GM18526 (cell line): ENCODE data around the gene BRINP1.

Experiments used
- POLR2A ChIP-seq: IDR thresholded peaks from 3 replicates; pipeline ENCODE4 v1.6.1; 2011; ENCODE audit not compliant: insufficient read length; ENCODE audit errors: extremely low read depth

BRINP1 gene

DNA sequence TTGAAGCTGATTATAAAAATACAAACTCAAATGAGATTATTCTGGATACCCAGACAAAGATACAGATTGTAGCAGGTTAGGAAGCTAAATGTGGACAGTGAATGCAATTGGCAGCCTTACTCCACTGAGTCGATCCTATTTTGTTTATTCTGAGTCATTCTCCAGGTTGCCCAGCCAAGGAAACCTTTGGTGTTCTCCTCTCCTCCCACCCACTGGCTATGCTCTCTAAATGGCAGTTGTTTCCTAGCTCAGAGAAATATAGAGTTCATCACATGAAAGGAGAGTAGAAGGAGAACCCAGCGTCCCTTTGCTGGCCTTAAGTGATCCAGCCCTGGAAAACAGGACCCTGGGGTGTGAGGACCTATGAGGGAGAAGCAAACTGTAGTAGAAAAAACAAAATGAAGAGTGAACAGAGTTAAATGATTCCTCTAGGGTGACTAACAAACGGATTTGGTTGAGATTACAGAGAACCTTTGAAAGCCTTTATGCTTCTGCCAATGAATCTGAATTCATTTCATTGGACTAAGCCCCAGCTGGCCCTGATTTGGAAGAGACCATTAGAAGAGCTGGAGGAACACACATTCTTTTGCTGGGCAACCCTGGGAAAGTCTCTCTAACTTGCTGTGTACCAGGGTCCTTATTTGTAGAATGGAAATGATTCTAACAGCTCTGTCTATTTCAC is 95.1 kb downstream of the BRINP1 start:
- no peak for TF ChIP-seq POLR2A

DNA sequence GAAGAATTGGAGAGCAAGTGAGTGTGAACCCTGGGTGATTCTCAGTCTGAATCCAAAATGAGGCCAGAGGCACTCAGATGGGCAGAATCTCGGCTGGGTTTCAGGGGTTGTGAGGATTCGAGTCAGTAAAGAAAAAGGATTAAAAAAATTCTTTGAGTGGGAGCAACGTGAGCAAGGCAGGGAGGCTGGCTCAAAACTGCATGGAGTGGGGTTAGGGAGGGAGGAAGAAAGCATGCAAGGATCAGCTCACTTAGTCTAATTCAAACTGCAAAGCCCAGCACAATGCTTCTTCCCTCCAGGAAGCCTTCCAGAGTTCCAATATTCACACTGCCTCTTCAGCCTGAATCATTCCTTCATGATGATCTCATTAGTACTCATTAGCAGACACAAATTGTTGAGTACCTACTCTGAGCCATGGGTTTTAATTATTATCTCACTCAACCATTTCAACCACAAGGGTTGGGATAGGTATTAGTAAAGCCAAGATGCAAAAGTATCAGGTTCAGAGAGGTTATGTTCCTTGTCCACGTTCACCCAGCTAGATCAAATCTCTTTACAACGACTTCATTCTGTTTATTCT is 95.8 kb downstream of the BRINP1 start:
- no peak for TF ChIP-seq POLR2A

DNA sequence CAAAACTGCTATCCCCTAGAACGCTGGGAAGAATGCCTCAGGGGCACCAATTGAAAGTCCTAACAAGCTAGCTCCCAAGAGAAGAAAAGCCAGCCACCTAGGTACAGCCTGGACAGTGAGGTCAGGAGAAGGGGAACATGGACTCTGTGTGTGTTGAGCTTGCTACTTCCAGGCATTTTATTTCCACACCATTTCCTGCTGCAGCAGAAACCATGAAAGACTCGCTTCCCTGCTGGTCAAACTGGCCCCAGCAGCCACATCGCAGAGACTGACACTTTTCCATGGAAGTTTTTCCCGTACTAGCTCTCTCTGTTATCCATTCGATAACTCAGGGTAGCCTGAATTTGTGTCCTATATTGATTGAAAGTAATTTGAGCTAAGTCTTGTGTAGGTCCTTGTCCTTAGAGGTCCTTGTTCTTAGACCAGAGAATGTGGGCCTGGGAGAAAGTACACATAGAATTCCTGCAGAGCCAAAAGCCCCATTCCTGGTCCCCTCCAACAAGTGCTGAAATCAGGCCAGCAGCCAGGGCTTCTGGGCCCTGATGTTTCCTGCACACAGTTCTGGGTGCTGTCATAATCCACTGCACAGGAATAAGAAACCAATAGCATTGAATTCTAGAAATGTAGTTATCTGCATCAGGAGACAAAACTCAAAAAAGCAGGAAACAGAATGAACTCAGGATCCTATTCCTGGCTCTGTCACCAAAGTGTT is 96.6 kb downstream of the BRINP1 start:
- no peak for TF ChIP-seq POLR2A

DNA sequence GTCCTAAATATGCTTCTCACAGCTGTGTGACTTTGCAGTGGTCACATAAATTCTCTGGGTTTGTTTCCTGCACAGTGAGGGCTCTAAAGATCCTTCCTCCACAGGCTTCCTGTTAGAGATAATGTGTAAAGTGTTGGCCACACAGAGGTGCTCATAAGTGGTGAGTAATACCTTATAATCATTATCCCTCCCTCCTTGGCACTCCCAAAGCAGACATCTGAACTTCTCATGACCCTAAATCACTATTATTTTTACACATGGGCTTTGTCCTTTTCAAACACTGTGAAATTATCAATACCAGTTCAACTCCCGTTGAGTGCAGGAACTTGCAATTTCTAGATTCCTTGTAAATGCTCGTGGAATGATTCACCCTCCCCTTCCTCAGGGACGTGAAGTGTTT is 100.2 kb downstream of the BRINP1 start:
- no peak for TF ChIP-seq POLR2A

DNA sequence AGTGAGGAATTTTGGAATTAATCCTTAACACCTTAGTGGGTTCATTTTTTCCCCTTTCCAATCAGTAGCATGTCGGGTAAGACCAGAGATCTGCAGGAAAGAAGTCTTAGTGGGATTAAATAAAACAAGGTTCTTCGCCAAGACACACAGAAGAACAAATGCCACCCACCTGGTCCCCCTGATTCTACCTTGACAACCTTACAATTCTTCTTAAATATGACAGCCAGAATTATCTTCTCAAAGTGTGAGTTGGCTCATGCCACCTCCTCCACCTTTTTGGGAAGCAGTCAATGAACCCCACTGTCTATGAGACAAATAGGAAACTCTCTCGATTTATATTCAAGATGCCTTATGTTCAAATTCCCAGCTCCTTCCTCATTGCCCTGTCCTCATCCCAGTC is 105.1 kb downstream of the BRINP1 start:
- TF ChIP-seq POLR2A: no peak

DNA sequence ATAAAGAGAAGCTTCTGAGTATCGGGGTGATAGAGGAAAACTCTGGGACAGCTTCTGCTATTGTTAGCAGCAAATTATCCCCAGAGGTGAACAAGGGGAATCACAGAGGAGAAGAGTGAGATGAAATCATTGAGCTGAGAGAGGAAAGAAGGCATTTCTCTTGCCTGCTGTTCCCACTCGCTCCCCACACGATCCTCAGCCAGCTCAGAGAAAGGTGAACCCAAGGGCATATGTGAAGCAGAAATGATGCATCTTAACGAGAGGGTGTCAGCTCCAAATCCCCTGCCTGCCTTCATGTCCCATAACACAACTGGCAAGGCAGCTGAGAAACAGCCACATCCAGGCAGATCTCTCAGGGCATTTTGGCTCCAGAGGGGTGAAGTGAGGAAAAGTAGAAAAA is 111.6 kb downstream of the BRINP1 start:
- TF ChIP-seq POLR2A: no peak

DNA sequence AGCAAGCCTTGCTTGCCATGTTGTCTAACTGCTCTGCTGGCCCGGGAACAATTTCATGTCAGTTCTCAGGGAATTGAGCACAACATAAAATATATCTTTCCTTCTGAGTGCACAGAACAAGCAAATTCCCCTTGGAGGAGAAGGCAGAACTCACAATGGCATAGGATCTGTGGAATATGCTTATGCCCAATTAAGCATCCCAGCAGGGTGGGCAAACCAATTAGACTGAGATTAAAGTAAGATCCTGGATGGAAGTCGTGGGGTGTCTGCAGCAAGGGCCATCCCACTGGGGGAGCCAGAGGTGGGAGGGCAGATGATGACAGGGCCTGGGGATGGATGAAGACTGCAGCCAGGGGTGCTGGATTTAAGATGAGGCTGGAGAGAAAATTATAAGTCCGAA is 114.1 kb downstream of the BRINP1 start:
- no peak for TF ChIP-seq POLR2A

DNA sequence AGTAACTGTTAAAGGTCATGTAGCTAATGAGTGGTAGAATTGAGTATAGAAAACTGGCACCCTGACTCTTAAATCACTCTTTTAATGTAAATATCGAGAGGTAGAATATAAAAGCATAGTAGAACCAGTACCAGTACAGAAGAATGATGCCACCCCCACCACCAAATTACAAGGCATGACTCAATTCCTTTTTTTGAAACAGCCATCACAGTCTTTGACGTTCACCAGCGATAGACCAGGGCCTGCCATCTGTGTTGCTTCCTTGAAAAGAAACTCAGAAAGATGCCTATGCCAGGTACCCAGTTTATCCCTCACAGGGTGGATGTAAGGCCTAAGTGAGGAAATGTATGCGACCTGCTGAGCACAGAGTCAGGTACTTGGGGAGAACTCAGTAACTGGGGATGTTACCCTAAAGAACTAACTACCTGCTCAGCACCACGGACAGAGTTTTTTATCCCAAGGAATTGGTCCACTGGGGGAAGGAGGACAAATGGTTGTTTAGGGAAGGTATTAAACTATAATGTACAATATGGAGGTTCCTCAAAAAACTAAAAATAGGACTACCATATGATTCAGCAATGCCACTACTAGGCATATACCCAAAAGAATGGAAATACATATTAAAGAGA is 116.5 kb downstream of the BRINP1 start:
- TF ChIP-seq POLR2A: no peak

DNA sequence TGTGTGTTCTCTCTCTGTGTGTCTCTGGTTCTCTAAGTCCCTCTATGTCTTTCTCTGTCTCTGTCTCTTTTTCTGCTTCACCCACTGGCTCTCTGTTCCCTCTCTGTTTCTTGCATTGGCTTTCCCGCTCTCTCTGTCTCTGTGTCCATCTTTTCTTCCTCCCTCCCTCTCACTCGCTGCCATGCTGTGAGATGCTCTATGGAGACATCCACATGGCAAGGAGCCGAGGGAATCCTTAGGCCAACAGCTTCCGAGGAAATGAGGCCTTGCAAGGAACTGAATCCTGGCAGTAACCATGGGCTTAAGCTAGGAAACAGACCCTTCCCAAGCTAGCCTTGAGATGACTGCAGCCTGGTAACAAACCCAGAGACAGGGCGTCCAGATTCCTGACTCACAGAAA is 117.3 kb downstream of the BRINP1 start:
- TF ChIP-seq POLR2A: no peak

DNA sequence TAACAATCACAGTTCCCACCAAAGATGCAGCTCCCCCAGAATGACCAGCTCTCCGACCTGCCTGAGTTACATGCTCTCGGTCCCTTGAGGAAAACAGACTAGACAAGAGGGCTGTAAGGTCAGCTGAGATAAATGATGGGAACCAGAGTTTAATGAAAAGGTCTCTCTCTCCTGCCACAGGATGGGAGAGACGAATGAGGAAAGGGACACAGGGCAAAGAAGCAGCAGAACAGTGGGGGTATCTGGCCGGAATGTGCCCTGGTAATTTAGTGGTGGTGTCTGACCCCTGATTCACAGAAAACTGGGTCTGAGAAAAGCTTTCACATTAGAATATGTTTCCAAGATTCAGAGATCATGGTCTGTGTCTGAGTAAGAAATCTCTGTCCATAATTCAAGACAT is 118.5 kb downstream of the BRINP1 start:
- TF ChIP-seq POLR2A: no peak

DNA sequence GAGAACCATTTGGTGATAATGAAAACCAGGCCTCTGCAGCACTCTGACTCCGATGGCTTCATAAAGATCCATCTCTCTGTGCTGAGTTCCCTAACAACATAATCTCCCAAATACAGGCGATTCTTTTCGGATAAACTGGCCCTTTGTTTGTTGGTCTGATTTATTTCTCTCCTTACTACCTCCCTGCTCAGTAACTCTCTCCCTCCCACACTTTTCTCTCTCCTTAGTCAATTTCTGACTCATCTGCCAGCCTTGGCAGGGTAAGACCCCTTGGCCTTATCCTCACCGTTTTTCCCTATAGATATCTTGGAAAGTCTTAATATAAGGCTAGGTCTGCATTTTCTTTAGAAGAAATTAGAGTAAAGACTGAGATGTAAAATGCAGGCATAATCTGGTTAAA is 128.7 kb downstream of the BRINP1 start:
- no peak for TF ChIP-seq POLR2A

DNA sequence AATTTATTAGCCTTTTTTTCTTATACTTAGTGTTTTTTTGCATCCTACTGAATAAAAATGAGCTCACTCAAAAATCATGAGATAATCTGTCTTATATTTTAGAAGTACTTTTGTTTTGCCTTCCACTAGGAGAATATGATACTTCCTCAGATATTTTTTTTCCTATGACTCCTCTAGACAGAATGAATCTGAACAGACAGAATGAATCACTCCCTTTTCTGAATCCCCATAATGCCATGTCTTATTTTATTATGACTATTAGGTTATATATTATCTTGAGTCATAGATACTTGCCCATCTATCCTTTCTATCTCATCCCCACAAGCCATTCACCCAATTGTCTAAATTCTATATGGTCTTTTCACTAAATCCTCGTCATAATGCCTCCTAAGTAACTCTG is 134.6 kb downstream of the BRINP1 start:
- no peak for TF ChIP-seq POLR2A

DNA sequence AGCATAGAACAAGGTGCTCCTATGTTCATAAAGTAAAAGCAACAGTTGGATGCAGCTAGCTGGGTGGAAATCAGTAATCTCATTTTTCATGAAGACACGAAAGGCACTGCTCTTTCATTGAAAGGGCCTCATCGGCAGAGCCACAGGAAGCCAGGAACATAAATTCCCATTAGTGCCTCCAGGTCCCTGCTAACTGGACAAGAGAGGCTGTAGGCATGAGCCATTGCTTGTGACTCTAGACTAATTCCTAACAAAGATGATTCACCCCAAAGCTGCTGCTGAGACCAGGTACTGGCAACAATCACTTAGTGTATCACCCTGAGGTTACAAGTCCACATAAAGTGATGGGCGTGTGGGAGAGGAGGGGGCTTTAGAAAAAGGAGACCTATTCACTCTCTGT is 141.8 kb downstream of the BRINP1 start:
- no peak for TF ChIP-seq POLR2A

DNA sequence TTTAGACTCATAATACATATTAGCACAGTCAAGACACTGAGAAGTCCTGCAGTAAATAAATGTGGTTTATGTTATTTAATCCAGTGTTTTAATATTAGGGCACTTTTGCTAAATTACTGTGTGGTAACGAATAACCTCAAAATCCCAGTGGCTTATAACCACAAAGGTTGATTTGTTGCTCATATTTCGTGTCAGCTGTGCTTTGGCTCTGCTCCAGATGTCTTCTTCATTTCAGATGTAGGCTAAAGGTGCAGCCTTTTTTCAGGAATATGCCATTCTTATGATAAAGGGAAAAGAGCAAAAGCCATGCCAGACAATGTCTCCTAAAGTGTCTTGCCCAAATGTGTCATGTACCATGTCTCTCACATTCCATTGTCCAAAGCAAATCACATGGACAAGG is 144.8 kb downstream of the BRINP1 start:
- TF ChIP-seq POLR2A: no peak

DNA sequence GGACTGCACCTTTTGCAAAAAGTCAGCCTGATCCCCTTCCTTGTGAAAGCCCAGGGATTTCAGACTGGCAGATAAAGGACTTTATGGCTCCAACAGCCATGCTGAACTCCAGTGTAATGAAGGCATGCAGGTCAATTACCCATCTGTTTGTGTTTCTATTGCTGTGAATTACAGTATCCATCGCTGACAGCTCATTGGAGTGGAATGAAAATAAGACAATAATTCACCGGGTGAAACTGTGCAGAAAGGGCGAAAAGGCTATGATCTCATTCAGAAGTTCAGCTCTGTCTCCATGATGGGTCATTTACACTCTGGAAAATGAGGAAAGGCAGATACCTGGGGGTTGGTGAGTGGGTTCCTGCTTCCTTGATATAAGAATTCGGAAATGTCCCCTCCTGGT is 148.0 kb downstream of the BRINP1 start:
- TF ChIP-seq POLR2A: no peak

DNA sequence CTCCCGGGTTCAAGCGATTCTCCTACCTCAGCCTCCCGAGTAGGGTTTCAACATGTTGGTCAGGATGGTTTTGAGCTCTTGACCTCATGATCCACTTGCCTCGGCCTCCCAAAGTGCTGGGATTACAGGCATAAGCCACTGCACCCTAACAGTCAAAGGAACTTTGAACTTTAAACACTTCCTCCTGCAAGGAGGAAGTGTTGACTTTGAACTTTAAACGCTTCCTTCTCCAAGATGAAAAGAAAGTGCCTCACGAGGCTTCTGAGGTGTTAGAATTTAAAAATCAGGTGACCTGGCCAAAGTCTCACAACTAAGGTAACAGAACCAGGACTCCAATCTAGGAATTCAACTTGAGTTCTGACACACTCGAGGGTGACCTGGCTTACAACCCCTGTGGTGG is 150.9 kb downstream of the BRINP1 start:
- TF ChIP-seq POLR2A: no peak
